CD4-positive, alpha-beta T cell treated with Interleukin-17A for 1 hour (primary cell): ENCODE measurements around the gene NOS2.
A peak's percentile ranks its signal among the peaks of the same experiment; 100 is the strongest.

ENCODE experiments used
- DNase-seq: peaks from one replicate; pipeline ENCODE4 v3.0.0-alpha.2; 2020

Gene NOS2

DNA sequence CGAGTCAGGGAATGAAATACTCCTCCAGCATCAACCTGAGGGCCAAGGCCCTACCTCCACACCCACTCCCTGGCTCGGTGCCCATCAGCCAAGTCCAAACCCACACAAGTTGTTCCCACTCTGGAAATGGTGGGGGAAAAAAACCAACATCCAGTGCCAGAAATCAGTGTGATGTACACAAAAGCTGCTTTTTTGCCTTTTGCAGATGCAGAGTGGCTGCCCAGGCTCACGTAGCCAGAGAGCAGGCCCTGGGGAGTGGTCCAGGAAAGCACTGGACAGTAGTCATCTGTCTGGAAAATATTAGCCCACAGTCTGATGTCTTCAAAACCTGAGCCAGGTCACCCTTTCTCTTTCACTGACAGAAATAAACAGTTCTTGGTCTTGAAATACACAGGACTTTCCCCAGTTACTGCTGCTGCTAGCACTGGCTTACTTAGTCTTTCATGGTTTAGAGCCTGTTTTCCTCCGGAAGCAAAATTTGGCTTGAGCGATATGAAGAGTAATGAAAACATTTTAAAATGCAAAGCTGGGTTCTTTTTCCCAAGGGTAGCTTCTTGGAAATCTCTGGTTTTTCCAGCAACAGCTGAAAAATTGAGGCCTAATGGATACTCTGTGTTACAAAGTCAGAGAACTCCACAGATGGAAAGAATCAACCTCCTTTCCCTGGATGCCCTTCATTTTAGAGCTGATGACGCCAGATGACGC is 18.2 kb upstream of the NOS2 start:
- no peak for DNase-seq

DNA sequence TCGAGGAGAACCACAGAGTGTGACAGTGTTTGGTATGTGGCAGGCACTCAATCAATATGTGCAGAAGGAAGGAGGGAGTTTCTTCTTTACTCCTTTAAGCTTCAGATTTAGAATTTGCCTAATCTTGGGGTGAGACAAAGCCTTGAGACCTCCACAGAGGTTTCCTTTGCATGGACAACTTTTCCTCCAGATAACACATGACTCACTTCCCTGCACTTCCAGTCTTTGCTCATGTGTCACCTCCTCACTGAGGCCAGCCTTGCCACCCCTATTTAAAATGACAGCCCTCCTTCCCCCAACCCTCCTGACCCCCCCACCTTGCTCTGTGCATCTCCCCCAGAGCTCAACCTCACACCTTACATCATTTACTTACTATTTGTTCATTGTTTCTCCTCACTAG is 17.4 kb upstream of the NOS2 start:
- DNase-seq = no peak

DNA sequence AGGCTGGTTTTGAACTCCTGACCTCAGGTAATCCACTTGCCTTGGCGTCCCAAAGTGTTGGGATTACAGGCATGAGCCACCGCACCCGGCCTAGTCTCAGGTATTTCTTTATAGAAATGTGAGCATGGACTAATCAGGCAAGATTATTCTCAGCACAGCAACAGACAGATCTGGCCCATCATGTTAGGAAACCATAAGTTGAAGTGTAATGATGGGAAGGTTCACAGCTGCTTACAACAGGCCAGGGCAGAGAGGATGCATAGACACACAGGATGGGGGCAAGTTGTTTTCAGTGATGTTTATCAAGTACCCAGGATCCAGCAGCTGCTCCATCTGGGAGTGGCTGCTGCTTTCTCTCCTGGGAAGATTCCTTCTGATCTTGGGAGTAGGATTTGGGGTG is 16.6 kb upstream of the NOS2 start:
- DNase-seq = no peak

DNA sequence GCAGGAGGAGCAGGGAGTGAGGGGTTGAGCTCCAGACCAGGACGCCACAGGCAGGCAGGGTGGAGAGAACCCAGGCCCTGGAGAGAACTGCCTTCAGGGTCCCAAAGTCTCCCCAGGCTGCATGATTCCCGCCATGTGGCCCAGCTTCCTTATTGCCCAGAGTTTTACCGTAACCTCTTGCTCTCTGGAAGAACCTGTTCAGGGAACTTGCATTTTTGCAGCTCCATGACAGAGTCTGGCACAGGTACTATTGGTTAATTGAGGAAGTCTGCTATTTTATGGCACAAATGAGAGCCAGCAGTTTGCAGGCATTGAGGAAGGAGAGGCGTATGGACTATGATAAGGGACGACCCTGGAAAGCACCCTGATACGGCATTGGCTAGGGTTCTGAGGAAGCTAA is 11.6 kb upstream of the NOS2 start:
- DNase-seq = no peak

DNA sequence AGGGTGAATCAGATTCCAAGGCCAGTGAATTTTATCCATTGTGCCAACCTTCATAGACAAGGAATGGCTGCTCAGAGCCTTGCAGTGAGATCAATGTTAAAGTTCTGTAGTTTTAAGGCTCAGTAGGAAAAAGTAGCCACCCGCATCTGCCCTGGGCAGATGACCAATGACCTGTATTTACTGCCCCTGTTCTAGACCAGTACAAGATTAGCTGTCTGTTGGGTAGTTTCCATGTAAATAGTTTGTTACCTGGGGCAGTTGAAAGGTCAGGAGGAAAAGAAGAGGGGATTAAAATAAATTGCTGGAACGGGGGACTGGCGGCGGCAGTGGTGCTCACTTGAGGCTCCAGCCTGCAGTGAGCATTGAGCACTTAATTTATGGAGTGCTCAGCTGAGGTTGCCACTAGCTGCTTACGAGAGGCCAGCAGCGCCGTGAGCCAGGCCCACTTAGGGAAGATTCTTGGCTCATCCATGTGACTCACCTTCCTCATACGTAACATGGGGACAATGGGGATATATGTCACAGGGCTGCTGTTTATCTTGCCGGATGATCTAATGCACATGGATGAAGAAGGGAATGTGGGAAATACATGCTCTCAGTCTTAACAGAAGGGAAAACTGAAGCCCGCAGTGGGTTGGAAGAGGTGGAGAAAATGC is 10.7 kb upstream of the NOS2 start:
- DNase-seq = no peak

DNA sequence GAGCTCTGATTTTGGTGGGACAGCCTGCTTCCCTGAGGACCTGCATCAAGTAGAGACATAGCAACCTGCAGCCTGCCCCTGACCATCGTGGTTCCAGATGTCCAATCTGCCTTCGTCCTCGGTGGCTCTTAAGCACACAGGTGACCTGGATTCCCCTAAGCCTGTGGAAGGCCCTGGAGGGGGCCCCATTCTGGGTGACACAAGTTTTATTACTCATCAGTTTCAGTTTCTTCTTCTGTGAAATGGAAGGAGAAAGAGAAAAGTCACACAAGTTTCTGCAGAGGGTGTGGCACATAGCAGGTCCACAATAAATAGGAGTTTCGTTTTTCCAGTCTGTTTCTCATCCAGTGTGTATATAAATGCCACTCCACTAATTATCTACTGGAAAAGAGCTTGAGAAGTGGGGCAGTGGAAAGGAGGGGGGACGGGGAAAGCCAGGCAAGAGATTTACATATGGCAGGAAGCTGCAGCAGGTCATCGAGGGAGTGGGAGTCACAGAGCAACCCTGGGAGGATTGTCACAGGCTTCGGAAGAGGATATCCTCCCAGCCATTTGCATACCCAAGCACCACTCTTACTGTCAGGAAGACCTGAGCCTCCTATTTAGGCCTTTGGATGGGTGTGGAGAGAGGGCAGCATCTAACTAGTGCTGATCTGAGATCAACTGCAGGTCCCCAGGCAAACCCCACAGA is 10.0 kb upstream of the NOS2 start:
- DNase-seq = peak; percentile 19

DNA sequence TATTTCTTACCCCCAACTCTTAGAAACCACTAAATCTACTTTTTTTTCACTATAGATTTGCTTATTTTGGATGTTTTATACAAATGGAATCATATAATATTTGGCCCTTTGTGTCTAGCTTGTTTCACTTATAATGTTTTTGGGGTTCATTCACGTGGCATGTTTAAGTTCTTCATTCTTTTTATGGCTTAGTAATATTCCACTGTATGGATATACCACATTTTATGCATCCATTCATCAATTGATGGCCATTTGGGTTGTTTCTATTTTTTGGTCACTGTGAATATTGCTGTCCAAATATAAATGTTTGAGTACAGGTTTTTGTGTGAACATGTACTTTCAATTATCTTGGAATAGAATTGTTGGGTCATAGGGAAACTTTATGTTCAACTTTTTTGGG is 9.2 kb upstream of the NOS2 start:
- DNase-seq = no peak

DNA sequence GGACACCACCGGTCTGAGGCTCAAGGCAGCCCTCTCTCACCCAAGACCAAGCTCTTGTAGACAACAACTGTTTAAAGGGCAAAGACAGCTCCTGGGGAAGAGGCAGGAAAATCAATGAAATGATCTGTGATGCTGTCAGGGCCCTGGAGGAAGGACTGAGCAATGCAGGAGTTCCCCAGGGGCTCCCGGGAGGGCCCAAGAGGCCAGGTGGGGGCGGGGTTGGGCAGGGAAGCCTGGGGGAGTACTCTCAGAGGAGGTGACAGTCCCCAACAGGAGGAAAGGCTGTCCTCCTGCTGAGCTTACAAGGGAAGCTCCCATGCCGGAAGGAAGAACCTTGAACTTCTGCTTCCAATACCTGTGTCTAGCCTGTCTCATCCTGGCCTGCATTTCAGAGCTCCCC is 8.3 kb upstream of the NOS2 start:
- no peak for DNase-seq

DNA sequence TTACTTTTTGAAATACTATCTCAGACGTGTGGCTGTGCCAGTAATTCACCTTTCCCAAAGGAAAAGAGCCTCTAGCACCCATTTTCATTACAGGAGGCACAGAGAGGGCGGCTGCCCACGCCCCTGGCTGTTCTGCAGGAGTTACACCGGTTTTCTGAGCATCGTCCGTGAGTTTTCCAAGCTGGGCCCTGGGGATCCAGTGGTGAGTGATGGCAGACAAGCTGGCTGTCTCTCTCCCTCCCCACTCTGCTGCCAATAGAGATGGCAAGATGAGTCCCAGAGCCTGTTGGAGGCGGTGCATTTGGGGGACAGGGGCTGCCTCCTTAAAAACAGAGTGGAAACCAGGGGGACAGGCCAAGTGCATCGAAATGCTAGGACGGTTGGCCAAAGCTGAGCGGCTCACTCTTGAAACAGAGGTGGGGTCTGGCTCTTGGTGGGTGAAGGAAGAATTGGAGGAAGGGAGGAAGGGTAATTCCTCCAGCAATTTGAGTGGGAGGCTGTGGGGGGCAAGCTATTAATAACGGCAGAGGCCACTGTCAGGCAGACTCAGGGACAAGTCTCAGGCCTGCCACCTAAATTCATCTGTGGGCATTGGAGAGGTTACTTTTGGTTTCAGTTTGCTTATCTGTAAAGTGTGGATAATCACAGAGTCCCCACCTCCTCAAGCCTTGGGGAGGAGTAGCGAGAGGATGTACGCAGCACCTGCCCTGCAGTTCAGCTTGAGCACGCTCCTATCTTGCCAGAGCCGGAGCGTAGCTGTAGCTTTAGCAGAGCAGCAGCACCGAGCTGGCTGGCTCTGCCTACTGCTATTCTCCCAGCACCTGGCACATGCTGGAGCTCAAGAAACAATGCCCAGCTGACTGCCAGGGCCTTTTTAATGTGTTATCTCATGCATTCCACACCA is 7.5 kb upstream of the NOS2 start:
- peak; percentile 81 for DNase-seq

DNA sequence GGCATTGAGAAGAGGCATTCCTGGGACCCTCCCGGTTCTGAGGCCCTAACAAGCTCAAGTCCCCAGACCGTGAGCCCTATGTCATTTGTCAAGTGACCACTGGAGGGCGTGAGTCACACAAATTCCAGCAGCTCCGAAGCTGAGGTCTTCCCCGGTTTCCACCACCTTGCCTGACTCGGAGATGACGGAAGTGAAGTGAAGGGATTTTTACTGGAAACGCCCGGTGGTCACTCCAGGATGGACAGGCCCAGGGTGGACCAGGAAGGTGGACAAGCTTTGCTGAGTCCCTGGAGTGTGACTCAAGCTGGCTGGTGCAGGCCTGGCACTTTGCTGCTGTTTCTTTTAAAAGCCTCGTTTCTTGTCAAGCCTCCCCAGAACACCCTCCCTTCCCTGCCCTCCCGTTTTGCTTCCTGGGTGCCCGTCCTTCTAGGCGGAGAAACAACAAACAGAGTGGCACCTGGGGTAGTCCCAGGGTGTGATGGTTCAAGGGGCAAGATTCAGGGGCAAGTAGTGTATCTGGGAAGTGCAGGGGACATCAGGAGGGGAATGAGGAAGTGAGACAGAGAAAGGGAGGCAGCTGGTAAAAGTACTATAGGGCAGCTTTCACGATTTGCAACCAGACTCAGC is 5.3 kb upstream of the NOS2 start:
- DNase-seq = peak; percentile 88

DNA sequence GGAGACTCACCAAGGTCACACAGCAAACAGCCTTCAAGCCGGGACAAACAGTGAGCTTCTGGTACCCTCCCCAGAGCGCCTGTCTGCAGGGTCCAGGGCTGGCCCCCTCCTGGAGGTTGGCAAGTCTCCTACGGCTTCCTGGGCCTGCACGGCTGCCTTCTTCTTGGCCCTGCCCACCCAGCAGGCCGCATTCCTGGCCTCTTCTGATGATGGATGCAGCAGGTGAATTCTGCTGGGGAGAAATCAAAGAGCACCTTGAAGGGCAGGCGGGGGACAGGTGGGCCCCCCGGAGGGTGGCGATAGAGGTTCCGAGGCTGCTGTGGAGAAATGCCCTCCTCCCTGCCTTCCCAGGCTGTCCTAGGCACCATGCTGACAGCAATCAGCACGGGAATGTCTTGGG is 3.8 kb upstream of the NOS2 start:
- DNase-seq = no peak

DNA sequence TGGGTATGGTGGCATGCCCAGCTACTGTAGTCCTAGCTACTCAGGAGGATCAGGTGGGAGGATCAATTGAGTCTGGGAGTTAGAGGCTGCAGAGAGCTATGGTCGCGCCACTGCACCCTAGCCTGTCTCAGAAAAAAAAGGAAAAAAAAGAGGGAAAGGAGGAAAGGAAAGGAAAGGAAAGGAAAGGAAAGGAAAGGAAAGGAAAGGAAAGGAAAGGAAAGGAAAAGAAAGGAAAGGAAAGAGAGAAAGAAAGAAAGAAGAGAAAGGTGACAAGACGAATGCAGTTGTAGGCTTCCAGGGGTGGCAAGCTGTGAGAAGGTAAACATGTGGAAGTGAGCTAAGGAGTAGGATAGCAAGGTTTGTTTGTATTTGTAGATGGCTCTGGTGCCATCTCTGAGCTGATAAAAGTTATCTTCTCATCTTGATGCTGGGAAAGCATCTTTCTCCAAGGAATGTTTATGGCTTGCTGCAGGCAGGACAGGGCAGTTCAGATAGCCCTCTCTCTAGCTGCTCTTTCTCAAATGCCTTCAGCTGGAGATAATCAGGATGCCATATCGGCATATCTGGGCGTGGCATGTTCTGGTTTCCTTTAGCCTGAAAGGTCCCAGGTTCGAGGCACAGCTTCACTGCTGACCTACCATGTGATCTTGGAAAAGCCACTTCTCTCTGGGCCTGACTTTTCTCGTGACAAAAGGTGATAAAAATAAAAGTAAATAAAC is 2.8 kb upstream of the NOS2 start:
- DNase-seq = no peak

DNA sequence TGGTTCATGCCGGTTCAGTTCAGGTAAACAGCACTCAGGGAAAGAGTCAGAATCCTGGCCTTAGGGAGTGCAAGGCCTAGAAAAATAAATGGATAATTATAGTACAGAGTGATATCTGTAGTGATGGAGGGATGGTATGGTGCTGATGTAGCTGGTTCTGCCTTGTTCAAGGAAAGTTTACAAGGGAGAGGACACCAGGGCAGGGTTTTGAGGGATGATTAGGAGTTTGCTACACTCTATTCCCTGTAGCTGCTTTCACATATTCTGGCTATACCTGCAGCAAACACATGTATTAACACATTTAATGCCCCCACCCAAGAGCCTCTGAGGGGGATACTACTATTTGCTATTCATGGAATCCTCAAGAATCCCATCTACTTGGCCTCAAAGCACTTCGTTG is 1.7 kb upstream of the NOS2 start:
- DNase-seq = no peak

DNA sequence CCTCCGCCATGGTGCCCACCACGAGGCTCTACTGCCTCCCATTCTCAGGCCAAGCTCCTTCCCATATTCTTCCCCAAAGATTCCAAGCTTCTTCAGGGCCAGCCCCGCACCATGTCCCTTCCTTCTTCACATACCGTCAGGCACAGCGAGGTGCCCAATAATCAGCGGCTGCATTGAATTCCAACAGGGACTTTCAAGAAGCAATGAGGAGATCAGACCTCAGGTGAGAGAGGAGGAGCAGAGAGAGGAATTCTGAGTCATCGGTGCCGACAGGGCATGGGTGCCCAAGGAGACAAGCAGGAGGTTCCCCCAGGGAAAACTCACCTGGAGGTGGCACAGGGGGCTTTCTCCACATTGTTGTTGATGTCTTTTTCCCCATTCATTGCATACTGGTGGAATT is 2.0 kb downstream of the NOS2 start:
- no peak for DNase-seq

DNA sequence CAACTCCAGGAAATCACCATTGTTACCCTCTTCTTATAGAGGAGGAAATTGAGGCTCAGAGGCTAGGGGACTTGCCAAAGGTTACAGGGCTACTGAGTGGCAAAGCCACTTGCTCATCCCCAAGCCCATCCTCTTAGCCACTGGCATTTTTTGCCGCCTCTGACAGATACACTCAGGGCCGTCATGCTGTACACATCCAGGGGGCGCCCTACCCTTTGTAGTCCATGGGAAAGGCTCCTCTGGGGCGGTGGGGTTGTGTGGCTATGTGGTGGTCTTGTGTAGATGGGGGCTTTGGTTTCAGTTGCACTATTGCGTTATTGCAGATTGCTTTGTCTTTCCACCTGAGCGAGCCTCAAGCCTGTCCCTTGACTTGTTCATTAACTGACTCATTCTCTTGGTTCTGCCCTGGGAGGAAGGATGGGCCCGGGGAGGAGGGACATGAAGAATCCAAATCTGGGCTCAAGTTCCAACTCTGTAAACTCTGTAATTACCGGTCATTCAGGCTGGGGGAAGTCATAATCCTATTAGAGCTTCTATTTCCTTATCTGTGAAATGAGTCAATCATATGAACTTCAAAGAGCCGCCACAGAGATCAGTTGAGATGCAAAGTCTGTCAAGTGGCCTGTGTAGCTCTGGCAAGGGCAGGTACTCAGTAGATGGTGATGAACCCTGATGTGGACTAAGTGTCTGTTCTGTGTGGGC is 2.8 kb downstream of the NOS2 start:
- DNase-seq = no peak

DNA sequence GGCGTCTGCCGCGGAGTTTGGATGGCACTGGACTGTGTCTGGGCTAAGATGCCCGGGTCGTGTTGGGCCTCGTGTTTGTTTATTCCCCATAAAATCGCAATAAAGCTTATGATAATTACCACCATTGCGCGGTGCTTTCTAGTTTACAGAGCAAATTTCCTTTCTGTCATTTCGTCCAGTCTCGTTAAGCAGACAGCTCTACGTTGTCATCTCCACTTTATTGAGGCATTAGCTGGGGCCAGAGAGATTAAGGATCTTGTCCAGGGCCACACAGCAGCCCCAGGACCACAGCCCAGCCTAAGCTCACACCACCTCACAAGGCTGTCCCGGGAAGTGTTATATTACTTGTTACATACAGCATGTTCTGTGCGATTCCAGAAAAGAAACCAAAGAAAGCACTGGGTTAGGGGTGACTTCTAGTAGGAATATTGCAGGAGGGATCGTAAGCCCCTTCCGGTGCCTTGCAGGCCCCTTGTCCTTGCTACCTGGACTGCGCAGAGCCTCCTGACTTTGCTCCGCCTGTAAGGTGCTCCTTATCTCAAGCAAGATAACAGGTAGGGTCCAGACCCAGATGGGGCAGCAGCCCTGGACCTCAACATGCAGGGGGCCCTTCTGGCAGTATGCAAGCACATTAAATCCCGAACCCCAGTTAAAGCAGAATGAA is 6.3 kb downstream of the NOS2 start:
- DNase-seq = no peak

DNA sequence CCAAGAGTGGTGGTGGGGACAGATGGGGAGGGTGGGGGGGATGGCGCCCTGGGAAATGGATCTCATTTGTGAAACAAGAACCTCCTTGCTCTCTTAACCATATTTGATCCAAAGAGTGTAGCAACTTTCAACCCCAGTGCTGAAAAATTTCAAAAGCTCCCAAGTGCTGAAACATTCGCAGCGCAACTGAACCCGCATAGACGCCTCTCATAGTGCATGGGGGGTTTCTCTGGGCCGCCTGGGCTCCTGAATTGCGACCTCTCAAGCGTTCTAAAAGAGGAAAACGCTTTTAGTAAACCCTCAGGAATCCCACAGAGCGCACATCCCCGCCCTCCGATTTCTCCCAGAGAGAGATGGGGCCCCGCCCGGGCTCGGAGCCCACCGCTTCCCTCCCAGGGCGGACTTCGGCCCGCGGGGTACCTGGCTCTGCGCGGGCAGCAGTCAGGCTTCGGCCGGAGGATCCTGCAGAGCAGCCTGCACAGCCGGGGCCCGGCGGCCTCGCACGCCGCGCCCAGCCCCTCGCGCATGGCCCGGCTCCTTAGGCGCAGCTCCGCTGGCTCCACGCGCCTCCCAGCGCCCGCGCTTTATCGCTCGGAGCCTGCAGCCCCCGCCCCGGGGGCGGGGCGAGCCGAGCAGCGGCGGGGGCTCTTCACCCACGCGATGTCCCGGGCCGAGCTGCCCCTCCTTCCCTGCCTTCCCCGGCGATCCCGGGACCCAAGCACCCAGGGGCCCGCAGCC is 7.0 kb downstream of the NOS2 start:
- no peak for DNase-seq

DNA sequence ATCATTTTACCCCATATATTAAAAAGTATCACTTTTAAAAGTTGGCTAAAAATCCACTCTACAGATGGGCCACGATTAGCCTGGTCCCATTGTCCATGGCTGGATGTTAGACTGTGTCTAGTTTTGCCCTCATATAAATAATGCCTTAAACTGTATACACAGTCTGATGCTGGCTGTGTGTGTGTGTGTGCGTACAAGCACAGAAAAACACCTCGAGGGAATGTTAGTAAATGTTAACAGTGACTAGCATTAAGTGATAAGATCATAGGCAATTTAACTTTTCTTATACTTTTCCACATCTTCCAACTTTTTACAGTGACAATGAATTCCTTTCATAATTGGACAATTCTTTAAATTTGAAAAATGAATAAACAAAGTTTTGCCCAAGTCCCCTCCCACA is 8.2 kb downstream of the NOS2 start:
- no peak for DNase-seq

DNA sequence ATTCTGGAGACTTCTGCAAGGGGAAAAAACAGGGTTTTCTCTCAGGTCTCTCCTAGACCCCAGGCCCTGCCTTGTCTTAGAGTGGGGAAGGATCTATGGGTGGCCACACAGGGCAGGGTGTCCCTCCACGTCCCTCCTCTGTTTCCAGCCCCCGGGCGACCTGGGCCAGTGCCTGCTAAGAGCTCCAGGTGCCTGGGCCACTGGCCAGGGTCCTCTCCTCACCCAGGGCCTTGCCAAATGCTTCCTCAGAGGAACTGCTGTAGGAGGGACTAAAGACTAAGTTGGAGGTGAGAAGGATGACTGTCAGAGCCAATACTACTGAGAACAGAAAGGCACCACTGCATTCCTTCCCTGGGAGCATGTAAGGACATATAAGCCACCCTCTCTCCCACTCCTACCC is 11.4 kb downstream of the NOS2 start:
- no peak for DNase-seq
